Effector memory CD4-positive, alpha-beta T cell (primary cell): ENCODE measurements around the gene KIAA1958.
A peak's percentile ranks its signal among the peaks of the same experiment; 100 is the strongest.

Source experiments
- DNase-seq, 3 donors: peaks; one replicate each; pipeline ENCODE4 v3.0.0-alpha.2; 2020
- H3K27ac ChIP-seq: 2 replicates; pipeline ENCODE4 v1.7.0; 2013; ENCODE audit warnings: mild to moderate bottlenecking, low read length, moderate library complexity; ENCODE audit not compliant: insufficient read depth, poor library complexity, severe bottlenecking
- H3K27me3 ChIP-seq: replicated peaks from 2 replicates; pipeline ENCODE4 v1.7.0; 2013; ENCODE audit warnings: mild to moderate bottlenecking, low read length; ENCODE audit not compliant: insufficient read depth, control insufficient read depth, poor library complexity, severe bottlenecking
- H3K36me3 ChIP-seq: 2 replicates; pipeline ENCODE4 v1.7.0; 2013; ENCODE audit warnings: mild to moderate bottlenecking, low read length, moderate library complexity; ENCODE audit not compliant: control insufficient read depth, insufficient read depth
- H3K4me1 ChIP-seq: 2 replicates; pipeline ENCODE4 v1.7.0; 2013; ENCODE audit warnings: low read length, mild to moderate bottlenecking; ENCODE audit not compliant: control insufficient read depth, insufficient read depth, poor library complexity, severe bottlenecking
- H3K4me3 ChIP-seq: 2 replicates; pipeline ENCODE4 v1.7.0; 2013; ENCODE audit warnings: low read length, low read depth, mild to moderate bottlenecking; ENCODE audit not compliant: insufficient read depth, poor library complexity, severe bottlenecking
- H3K9me3 ChIP-seq: 2 replicates; pipeline ENCODE4 v1.7.0; 2013; ENCODE audit warnings: mild to moderate bottlenecking, low read length, moderate library complexity; ENCODE audit not compliant: control insufficient read depth
- total RNA-seq, 3 donors: gene quantifications; one replicate each; lab custom pipeline; 2026; lab: John Stamatoyannopoulos, UW

Gene KIAA1958, protein sequence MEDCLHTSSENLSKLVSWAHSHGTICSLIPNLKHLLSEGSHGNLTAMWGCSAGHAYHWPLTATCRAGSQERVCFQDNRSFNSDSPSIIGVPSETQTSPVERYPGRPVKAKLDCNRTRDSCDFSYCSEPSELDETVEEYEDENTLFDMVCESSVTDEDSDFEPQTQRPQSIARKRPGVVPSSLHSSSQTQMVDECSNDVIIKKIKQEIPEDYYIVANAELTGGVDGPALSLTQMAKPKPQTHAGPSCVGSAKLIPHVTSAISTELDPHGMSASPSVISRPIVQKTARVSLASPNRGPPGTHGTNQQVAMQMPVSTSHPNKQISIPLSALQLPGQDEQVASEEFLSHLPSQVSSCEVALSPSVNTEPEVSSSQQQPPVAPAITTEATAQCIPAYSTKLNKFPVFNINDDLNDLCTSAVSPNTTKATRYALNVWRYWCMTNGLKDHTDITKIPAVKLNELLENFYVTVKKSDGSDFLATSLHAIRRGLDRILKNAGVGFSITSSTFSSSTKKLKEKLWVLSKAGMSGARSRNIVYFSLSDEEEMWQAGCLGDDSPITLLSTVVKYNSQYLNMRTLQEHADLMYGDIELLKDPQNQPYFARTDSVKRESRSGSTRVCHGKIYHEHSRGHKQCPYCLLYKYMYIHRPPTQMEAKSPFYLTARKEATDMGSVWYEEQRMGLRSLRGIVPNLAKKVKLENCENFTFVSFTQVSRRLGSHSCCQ
- total RNA-seq: 2.8 to 5.8 (median 5.4) reads per million in 3 donors

DNA sequence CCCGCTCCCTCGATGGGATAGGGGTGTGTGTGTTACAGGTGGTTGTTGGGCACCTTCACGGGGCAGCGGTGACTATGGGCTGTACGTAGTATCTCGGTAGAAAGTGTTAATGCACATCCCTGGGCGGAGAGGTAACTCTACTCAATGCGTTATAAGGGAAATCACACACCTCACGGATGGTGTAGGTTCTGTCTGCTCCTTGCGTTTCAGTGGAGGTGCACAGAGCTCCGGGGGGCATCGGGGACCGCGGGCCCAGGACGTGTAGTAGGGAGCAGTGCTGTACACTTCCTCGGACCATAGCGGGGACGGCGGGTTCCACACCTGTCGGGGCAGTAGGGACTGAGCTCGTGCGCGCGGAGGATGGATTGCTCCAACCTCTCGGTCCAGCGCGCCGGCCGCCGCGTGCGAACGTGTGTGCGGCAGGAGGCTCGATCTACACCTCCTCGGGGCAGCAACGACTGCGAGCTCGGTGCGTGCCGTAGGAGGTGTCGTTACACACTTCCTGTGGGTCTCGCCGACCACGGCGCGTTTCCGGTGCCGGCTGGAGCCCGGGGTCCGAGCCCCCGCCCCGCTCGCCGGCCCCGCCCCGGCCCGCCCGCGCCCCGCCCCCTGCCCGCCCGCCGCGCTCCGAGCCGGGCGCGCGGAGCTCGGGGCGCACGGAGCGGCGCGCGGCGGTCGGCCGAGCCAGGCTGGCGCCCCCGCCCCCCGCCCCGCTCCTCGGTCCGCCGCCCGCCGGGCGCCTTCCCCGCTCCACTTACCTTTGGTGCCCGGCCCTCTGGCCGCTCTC, at the start of gene KIAA1958:
KIAA1958 (plus strand) TSS at position 607 of the 787 bp plus-strand sequence. CDS start 87,254 bp downstream, outside the sequence.
- peak; percentile 53 to 75 (median 67) for DNase-seq
- Histone ChIP-seq H3K9me3 (no peaks in the 10 kb centered on the region), H3K27ac (peak within 1 kb of the TSS; percentile 32), H3K27me3 (no peaks in the 10 kb centered on the region), H3K36me3 (no peaks in the 10 kb centered on the region), H3K4me1 (no peaks in the 10 kb centered on the region), H3K4me3 (peak within 1 kb of the TSS; percentile 85)

DNA sequence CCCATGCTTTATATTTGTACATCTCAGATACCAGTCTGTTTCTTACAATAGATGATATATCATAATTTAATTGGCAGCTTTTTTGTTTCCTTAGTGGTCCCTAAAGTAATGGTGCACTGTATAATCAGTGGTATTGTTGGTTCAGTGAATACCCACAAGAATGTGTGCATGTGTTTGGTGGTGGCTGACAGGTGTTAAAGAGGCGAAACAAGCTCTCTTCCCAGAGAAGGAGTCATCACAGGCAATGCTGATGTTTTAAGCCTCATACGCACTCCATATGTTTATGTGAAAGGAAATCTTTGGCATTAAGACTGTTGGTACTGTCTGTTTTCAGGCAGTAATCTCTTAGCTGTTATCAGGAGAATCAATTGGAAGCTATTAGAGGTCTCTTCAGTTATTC, 49.2 kb upstream of the KIAA1958 start:
- no peak for DNase-seq
- H3K4me1 ChIP-seq: no peaks in the 10 kb centered on the region
- H3K27ac ChIP-seq: no peak overlapping the region
- no peaks in the 10 kb centered on the region for H3K36me3 ChIP-seq
- H3K9me3 ChIP-seq: no peaks in the 10 kb centered on the region
- no peak overlapping the region for H3K4me3 ChIP-seq
- no peaks in the 10 kb centered on the region for H3K27me3 ChIP-seq

DNA sequence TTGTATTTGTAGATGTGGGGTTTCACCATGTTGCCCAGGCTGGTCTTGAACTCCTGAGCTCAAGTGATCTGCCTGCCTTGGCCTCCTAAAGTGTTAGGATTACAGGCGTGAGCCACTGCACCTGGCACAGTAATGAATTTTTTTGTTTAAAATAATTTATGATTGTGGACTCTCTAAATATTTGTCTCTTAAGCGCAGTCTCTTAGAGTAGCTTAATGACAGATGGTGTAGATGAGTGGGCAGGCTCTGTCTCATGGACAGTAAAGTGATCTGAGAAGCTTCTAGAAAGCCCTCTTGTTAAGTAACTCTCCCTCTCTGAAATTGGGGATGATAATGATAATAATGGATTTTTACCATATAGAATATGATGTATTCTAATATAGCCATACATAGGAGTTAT, 47.5 kb upstream of the KIAA1958 start:
- Histone ChIP-seq H3K4me3 (no peak overlapping the region), H3K27me3 (no peaks in the 10 kb centered on the region), H3K4me1 (no peaks in the 10 kb centered on the region), H3K27ac (no peak overlapping the region), H3K9me3 (no peaks in the 10 kb centered on the region), H3K36me3 (no peaks in the 10 kb centered on the region)
- DNase-seq: no peak

DNA sequence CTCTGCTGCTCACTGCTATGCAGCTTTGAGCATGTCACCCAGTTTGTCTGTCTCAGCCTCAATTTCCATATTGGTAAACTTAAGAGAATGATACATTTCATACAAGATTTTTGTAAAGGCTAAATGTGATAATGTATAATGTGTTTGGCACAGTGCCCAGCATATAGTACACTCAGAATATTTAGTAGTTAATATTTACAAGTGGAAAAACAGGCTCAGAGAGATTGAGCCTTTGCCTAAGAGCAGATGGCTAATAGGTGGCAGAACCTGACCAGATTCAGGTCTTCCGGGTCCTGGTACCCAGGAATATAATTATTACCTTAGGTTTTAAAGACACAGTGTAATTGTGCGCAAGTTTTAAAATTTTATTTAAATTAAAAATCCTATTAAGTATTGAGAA, 46.8 kb upstream of the KIAA1958 start:
- H3K36me3 ChIP-seq: no peaks in the 10 kb centered on the region
- no peak for DNase-seq
- H3K9me3 ChIP-seq: no peaks in the 10 kb centered on the region
- H3K4me3 ChIP-seq: no peak overlapping the region
- H3K27me3 ChIP-seq: no peaks in the 10 kb centered on the region
- no peak overlapping the region for H3K27ac ChIP-seq
- H3K4me1 ChIP-seq: no peaks in the 10 kb centered on the region

- Histone ChIP-seq H3K4me3 (no peak overlapping the region), H3K27me3 (no peaks in the 10 kb centered on the region), H3K27ac (no peak overlapping the region), H3K9me3 (no peaks in the 10 kb centered on the region), H3K36me3 (no peaks in the 10 kb centered on the region), H3K4me1 (no peaks in the 10 kb centered on the region)
- peak in 1 of 3 donors; percentile 1 for DNase-seq
Measured at GRCh38 chr9:112443200-112443599, 43.4 kb upstream of the KIAA1958 start.

GRCh38 chr9:112443636-112444035, 43.0 kb upstream of the KIAA1958 start:
- H3K4me1 ChIP-seq: no peaks in the 10 kb centered on the region

GRCh38 chr9:112445196-112445595, 41.4 kb upstream of the KIAA1958 start:
- Histone ChIP-seq H3K4me3 (no peak overlapping the region), H3K27ac (no peak overlapping the region), H3K27me3 (no peaks in the 10 kb centered on the region), H3K9me3 (no peaks in the 10 kb centered on the region), H3K36me3 (no peaks in the 10 kb centered on the region), H3K4me1 (no peaks in the 10 kb centered on the region)
- DNase-seq: no peak

More at GRCh38 chr9:112443636-112444035, 43.0 kb upstream of the KIAA1958 start:
- no peaks in the 10 kb centered on the region for H3K36me3 ChIP-seq
- no peaks in the 10 kb centered on the region for H3K9me3 ChIP-seq
- no peaks in the 10 kb centered on the region for H3K27me3 ChIP-seq
- H3K27ac ChIP-seq: no peak overlapping the region
- DNase-seq: no peak
- H3K4me3 ChIP-seq: no peak overlapping the region

DNA sequence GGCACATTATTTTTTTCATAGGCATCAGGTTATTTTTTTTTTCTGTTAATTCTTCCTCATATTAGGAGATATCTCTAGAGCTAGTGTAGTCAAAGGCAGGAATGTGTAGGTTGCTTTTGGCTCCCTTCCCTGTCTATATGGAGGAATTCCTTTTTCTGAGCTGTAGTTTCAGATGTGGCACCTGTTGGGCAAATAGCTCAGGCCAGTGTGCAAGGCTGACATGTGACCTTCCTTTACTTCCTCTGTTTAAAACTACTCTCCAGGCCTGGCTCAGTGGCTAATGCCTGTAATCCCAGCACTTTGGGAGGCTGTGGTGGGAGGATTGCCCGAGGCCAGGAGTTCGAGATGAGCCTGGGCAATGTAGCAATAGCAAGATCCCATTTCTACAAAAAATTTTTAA, 40.5 kb upstream of the KIAA1958 start:
- Histone ChIP-seq H3K9me3 (no peaks in the 10 kb centered on the region), H3K4me3 (no peak overlapping the region), H3K27me3 (no peaks in the 10 kb centered on the region), H3K4me1 (no peaks in the 10 kb centered on the region), H3K36me3 (no peaks in the 10 kb centered on the region), H3K27ac (no peak overlapping the region)
- no peak for DNase-seq

GRCh38 chr9:112446526-112446925, 40.1 kb upstream of the KIAA1958 start:
- Histone ChIP-seq H3K4me3 (no peak overlapping the region), H3K4me1 (no peaks in the 10 kb centered on the region), H3K36me3 (no peaks in the 10 kb centered on the region), H3K9me3 (no peaks in the 10 kb centered on the region), H3K27me3 (no peaks in the 10 kb centered on the region), H3K27ac (no peak overlapping the region)
- DNase-seq: no peak
